D721Med (cell line): Measurements from ENCODE around the gene TTLL6.
A peak's percentile ranks its signal among the peaks of the same experiment; 100 is the strongest.
"Not testable (repeated sequence)": the region's sequence is repeated elsewhere in the genome, so short reads cannot be mapped to it uniquely, and the experiment has no call there.

ENCODE experiments used
- DNase-seq: peaks from one replicate; pipeline ENCODE4 v3.0.0; 2011; ENCODE audit warnings: low spot score; ENCODE audit not compliant: insufficient read length
- FAIRE-seq: peaks from 2 replicates; lab custom pipeline; 2011; peaks lifted over from hg19 to GRCh38; lab: Jason Lieb, UNC
- CTCF ChIP-seq: IDR thresholded peaks from 2 replicates; pipeline ENCODE4 v1.5.1; 2012; ENCODE audit warnings: mild to moderate bottlenecking, control low read depth; ENCODE audit not compliant: insufficient read depth; ENCODE audit errors: missing control alignments

The TTLL6 gene

GRCh38 chr17:48815311-48815710, 1.7 kb downstream of the TTLL6 start:
- DNase-seq (no peak), FAIRE-seq (no peak)
- TF ChIP-seq CTCF, result no peak

GRCh38 chr17:48814504-48814903, 2.5 kb downstream of the TTLL6 start:
- FAIRE-seq (no peak), DNase-seq (peak; percentile 41)
- TF ChIP-seq CTCF, result peak; percentile 85

- TF ChIP-seq CTCF, result no peak
- FAIRE-seq, result no peak
- no peak for DNase-seq
Observed at GRCh38 chr17:48812001-48812400, 5.0 kb downstream of the TTLL6 start.

- FAIRE-seq (no peak), DNase-seq (no peak)
- no peak for TF ChIP-seq CTCF
Observed at GRCh38 chr17:48809182-48809581, 7.8 kb downstream of the TTLL6 start.

GRCh38 chr17:48804936-48805411, 12.1 kb downstream of the TTLL6 start:
- peak; percentile 98 for TF ChIP-seq CTCF
- no peak for FAIRE-seq
- peak; percentile 65 for DNase-seq

GRCh38 chr17:48800626-48801217, 16.3 kb downstream of the TTLL6 start:
- no peak for TF ChIP-seq CTCF
- DNase-seq (no peak), FAIRE-seq (no peak)

- FAIRE-seq (no peak), DNase-seq (no peak)
- TF ChIP-seq CTCF, result no peak
Observed at GRCh38 chr17:48799069-48799723, 17.8 kb downstream of the TTLL6 start.

- not testable (repeated sequence) for FAIRE-seq, DNase-seq
Observed at GRCh38 chr17:48796163-48796522, 20.9 kb downstream of the TTLL6 start.
